GM23338 (cell line): ENCODE results near the gene ULBP2. TPM values are rescaled to one million over a fixed set of nuclear protein-coding genes. Genes with fewer than 3 reads are reported as not detected.

ENCODE experiments used
- ATAC-seq: fragments of 200-7000 bp; cut with Tn5 transposase; 3 replicates; pipeline ENCODE4 v1.9.1; 2020
- DNase-seq: peaks from one replicate; pipeline ENCODE4 v3.0.0-alpha.2; 2015; ENCODE audit warnings: low spot score
- H2AFZ ChIP-seq: fragments of 200-600 bp; sonication (generic); 2 replicates; pipeline ENCODE4 v1.8.0; 2016; ENCODE audit warnings: antibody characterized with exemption, mild to moderate bottlenecking, moderate library complexity
- H3F3A ChIP-seq: fragments of 200-600 bp; sonication (generic); replicated peaks from 2 replicates; pipeline ENCODE4 v1.8.0; 2017; ENCODE audit warnings: antibody characterized with exemption, mixed run types, low read depth
- H3K27ac ChIP-seq: fragments of 200-600 bp; sonication (generic); 2 replicates; pipeline ENCODE4 v1.6.1; 2016; ENCODE audit warnings: low read depth
- H3K27me3 ChIP-seq: fragments of 200-600 bp; sonication (generic); 2 replicates; pipeline ENCODE4 v1.8.0; 2016; ENCODE audit warnings: mild to moderate bottlenecking, mixed run types, moderate library complexity; ENCODE audit not compliant: insufficient read depth
- H3K36me3 ChIP-seq: fragments of 200-600 bp; sonication (generic); 2 replicates; pipeline ENCODE4 v1.8.0; 2016; ENCODE audit warnings: mild to moderate bottlenecking; ENCODE audit not compliant: insufficient read depth
- H3K4me1 ChIP-seq: fragments of 200-600 bp; sonication (generic); 2 replicates; pipeline ENCODE4 v1.8.0; 2016; ENCODE audit warnings: mild to moderate bottlenecking, moderate library complexity; ENCODE audit not compliant: insufficient read depth
- H3K4me2 ChIP-seq: fragments of 200-600 bp; sonication (generic); 2 replicates; pipeline ENCODE4 v1.7.1; 2017; ENCODE audit warnings: mixed run types
- H3K4me3 ChIP-seq: fragments of 200-600 bp; sonication (generic); 2 replicates; pipeline ENCODE4 v1.6.1; 2016; ENCODE audit warnings: mixed run types
- H3K79me2 ChIP-seq: fragments of 200-600 bp; sonication (generic); replicated peaks from 2 replicates; pipeline ENCODE4 v1.8.0; 2017; ENCODE audit warnings: mild to moderate bottlenecking; ENCODE audit not compliant: insufficient read depth
- H3K9me2 ChIP-seq: fragments of 200-600 bp; sonication (generic); 2 replicates; pipeline ENCODE4 v1.8.0; 2017; ENCODE audit not compliant: insufficient read depth
- H4K20me1 ChIP-seq: fragments of 200-600 bp; sonication (generic); replicated peaks from 2 replicates; pipeline ENCODE4 v1.8.0; 2017; ENCODE audit warnings: mild to moderate bottlenecking; ENCODE audit not compliant: insufficient read depth
- H3K27ac Mint-ChIP-seq: 2 replicates; pipeline ENCODE4 v1.8.0; 2020; ENCODE audit warnings: inconsistent platforms, mild to moderate bottlenecking, moderate library complexity, mixed read lengths
- H3K27me3 Mint-ChIP-seq: 3 replicates; pipeline ENCODE4 v1.8.0; 2022; ENCODE audit warnings: low read depth, mild to moderate bottlenecking, moderate library complexity, mixed read lengths, inconsistent platforms; ENCODE audit not compliant: insufficient read depth, poor library complexity
- H3K36me3 Mint-ChIP-seq: 3 replicates; pipeline ENCODE4 v1.8.0; 2021; ENCODE audit warnings: low read depth, mild to moderate bottlenecking, inconsistent platforms, moderate library complexity, mixed read lengths
- H3K4me1 Mint-ChIP-seq: 3 replicates; pipeline ENCODE4 v1.8.0; 2020; ENCODE audit warnings: mild to moderate bottlenecking, inconsistent platforms, mixed read lengths
- H3K4me3 Mint-ChIP-seq: 3 replicates; pipeline ENCODE4 v1.8.0; 2021; ENCODE audit warnings: moderate library complexity, mild to moderate bottlenecking, inconsistent platforms, mixed read lengths
- H3K9me3 Mint-ChIP-seq: 3 replicates; pipeline ENCODE4 v1.8.0; 2020; ENCODE audit warnings: moderate library complexity, mild to moderate bottlenecking, inconsistent platforms, mixed read lengths
- CREB1 ChIP-seq: fragments of 250-450 bp; sonication (Bioruptor Pico); IDR thresholded peaks from 2 replicates; pipeline ENCODE4 v1.5.0; 2020; ENCODE audit warnings: low read depth, mild to moderate bottlenecking, moderate library complexity
- EZH2phosphoT487 ChIP-seq: fragments of 200-600 bp; sonication (generic); IDR thresholded peaks from one replicate; pipeline ENCODE4 v1.8.1; 2018; ENCODE audit warnings: antibody characterized with exemption; ENCODE audit not compliant: unreplicated experiment
- JUNB ChIP-seq: IDR thresholded peaks from one replicate; pipeline ENCODE4 v1.6.1; 2016; ENCODE audit warnings: antibody characterized with exemption; ENCODE audit not compliant: unreplicated experiment
- NANOG ChIP-seq: IDR thresholded peaks from 2 replicates; pipeline ENCODE4 v1.6.1; 2016; ENCODE audit warnings: antibody characterized with exemption, borderline replicate concordance
- POLR2AphosphoS5 ChIP-seq: IDR thresholded peaks from 2 replicates; pipeline ENCODE4 v1.6.1; 2016; ENCODE audit warnings: antibody characterized with exemption, low read depth
- REST ChIP-seq: IDR thresholded peaks from one replicate; pipeline ENCODE4 v1.6.1; 2018; ENCODE audit warnings: antibody characterized with exemption; ENCODE audit not compliant: unreplicated experiment
- polyA plus RNA-seq: library from polyadenylated mRNA; unstranded; fragments of >200 nt; fragmentation: Nextera tagmentation; extraction: Ambion mirVana; gene quantifications from 2 replicates; pipeline ENCODE4 v1.2.1, GENCODE V29; 2016
- total RNA-seq: library from RNA; depleted of rRNA; stranded (reverse); fragments of >200 nt; shearing (Covaris generic); gene quantifications from 2 replicates; pipeline ENCODE4 v1.2.3, GENCODE V29; 2014
- TF ChIP-seq, protein P1 (sequence below), 2 experiments: fragments of 200-600 bp in 1 of 2; sonication (generic) in 1 of 2; conservative IDR thresholded peaks; 2 replicates each; pipeline versions ENCODE4 v1.5.1 to v1.6.1; 2016 to 2017; ENCODE audit warnings: antibody characterized with exemption in 2 of 2, low read depth in 2 of 2, mild to moderate bottlenecking in 2 of 2, moderate library complexity in 1 of 2
- TF ChIP-seq, protein P2 (sequence below): IDR thresholded peaks from 2 replicates; pipeline ENCODE4 v1.6.1; 2016; ENCODE audit warnings: antibody characterized with exemption
- TF ChIP-seq, protein P3 (sequence below): fragments of 250-450 bp; sonication (Bioruptor Pico); IDR thresholded peaks from 2 replicates; pipeline ENCODE4 v1.5.0; 2020; ENCODE audit warnings: mild to moderate bottlenecking, moderate library complexity

Gene ULBP2
- total and polyA plus RNA-seq, 2 experiments from 2014 or later: not detected

GRCh38 chr6:149905371-149905910, 36.4 kb upstream of the ULBP2 start (continued):
- TF ChIP-seq, protein P1, sequence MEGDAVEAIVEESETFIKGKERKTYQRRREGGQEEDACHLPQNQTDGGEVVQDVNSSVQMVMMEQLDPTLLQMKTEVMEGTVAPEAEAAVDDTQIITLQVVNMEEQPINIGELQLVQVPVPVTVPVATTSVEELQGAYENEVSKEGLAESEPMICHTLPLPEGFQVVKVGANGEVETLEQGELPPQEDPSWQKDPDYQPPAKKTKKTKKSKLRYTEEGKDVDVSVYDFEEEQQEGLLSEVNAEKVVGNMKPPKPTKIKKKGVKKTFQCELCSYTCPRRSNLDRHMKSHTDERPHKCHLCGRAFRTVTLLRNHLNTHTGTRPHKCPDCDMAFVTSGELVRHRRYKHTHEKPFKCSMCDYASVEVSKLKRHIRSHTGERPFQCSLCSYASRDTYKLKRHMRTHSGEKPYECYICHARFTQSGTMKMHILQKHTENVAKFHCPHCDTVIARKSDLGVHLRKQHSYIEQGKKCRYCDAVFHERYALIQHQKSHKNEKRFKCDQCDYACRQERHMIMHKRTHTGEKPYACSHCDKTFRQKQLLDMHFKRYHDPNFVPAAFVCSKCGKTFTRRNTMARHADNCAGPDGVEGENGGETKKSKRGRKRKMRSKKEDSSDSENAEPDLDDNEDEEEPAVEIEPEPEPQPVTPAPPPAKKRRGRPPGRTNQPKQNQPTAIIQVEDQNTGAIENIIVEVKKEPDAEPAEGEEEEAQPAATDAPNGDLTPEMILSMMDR (conservative IDR thresholded peaks at IDR 0.05; ENCODE audit: low read depth in 2 of 2): no peak

- no peaks in the 10 kb centered on the region for H3K79me2 ChIP-seq
- no peak overlapping the region for H3K4me3 ChIP-seq
- Mint-ChIP-seq H3K27me3 (peaks cover 5% of the 10 kb centered on the region), H3K4me3 (no peak overlapping the region), H3K4me1 (no peaks in the 10 kb centered on the region; the same call in 2 of the 3 replicates), H3K27ac (no peak overlapping the region), H3K9me3 (peaks cover 38% of the 10 kb centered on the region), H3K36me3 (peaks cover 14% of the 10 kb centered on the region)
- no peaks in the 10 kb centered on the region; the same call in 1 of the 2 replicates for H3K36me3 ChIP-seq
- ATAC-seq: no peak
- no peak overlapping the region for H3K4me2 ChIP-seq
- H3K27me3 ChIP-seq: no peaks in the 10 kb centered on the region
- no peaks in the 10 kb centered on the region for H4K20me1 ChIP-seq
- no peak overlapping the region for H3K27ac ChIP-seq
- no peak for DNase-seq
- H3F3A ChIP-seq: no peaks in the 10 kb centered on the region
- H2AFZ ChIP-seq: no peak overlapping the region
- H3K9me2 ChIP-seq: no peaks in the 10 kb centered on the region
- no peaks in the 10 kb centered on the region for H3K4me1 ChIP-seq
- TF ChIP-seq POLR2AphosphoS5 (no peak), EZH2phosphoT487 (no peak), CREB1 (CRISPR knock-in tag) (no peak), JUNB (no peak), NANOG (no peak), REST (no peak)
- TF ChIP-seq, protein P2, sequence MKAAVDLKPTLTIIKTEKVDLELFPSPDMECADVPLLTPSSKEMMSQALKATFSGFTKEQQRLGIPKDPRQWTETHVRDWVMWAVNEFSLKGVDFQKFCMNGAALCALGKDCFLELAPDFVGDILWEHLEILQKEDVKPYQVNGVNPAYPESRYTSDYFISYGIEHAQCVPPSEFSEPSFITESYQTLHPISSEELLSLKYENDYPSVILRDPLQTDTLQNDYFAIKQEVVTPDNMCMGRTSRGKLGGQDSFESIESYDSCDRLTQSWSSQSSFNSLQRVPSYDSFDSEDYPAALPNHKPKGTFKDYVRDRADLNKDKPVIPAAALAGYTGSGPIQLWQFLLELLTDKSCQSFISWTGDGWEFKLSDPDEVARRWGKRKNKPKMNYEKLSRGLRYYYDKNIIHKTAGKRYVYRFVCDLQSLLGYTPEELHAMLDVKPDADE: no peak
- TF ChIP-seq, protein P3, sequence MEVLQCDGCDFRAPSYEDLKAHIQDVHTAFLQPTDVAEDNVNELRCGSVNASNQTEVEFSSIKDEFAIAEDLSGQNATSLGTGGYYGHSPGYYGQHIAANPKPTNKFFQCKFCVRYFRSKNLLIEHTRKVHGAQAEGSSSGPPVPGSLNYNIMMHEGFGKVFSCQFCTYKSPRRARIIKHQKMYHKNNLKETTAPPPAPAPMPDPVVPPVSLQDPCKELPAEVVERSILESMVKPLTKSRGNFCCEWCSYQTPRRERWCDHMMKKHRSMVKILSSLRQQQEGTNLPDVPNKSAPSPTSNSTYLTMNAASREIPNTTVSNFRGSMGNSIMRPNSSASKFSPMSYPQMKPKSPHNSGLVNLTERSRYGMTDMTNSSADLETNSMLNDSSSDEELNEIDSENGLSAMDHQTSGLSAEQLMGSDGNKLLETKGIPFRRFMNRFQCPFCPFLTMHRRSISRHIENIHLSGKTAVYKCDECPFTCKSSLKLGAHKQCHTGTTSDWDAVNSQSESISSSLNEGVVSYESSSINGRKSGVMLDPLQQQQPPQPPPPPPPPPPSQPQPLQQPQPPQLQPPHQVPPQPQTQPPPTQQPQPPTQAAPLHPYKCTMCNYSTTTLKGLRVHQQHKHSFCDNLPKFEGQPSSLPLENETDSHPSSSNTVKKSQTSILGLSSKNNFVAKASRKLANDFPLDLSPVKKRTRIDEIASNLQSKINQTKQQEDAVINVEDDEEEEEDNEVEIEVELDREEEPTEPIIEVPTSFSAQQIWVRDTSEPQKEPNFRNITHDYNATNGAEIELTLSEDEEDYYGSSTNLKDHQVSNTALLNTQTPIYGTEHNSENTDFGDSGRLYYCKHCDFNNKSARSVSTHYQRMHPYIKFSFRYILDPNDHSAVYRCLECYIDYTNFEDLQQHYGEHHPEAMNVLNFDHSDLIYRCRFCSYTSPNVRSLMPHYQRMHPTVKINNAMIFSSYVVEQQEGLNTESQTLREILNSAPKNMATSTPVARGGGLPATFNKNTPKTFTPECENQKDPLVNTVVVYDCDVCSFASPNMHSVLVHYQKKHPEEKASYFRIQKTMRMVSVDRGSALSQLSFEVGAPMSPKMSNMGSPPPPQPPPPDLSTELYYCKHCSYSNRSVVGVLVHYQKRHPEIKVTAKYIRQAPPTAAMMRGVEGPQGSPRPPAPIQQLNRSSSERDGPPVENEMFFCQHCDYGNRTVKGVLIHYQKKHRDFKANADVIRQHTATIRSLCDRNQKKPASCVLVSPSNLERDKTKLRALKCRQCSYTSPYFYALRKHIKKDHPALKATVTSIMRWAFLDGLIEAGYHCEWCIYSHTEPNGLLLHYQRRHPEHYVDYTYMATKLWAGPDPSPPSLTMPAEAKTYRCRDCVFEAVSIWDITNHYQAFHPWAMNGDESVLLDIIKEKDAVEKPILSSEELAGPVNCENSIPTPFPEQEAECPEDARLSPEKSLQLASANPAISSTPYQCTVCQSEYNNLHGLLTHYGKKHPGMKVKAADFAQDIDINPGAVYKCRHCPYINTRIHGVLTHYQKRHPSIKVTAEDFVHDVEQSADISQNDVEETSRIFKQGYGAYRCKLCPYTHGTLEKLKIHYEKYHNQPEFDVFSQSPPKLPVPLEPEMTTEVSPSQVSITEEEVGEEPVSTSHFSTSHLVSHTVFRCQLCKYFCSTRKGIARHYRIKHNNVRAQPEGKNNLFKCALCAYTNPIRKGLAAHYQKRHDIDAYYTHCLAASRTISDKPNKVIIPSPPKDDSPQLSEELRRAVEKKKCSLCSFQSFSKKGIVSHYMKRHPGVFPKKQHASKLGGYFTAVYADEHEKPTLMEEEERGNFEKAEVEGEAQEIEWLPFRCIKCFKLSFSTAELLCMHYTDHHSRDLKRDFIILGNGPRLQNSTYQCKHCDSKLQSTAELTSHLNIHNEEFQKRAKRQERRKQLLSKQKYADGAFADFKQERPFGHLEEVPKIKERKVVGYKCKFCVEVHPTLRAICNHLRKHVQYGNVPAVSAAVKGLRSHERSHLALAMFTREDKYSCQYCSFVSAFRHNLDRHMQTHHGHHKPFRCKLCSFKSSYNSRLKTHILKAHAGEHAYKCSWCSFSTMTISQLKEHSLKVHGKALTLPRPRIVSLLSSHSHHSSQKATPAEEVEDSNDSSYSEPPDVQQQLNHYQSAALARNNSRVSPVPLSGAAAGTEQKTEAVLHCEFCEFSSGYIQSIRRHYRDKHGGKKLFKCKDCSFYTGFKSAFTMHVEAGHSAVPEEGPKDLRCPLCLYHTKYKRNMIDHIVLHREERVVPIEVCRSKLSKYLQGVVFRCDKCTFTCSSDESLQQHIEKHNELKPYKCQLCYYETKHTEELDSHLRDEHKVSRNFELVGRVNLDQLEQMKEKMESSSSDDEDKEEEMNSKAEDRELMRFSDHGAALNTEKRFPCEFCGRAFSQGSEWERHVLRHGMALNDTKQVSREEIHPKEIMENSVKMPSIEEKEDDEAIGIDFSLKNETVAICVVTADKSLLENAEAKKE (CRISPR knock-in tag): no peak
- TF ChIP-seq, protein P1 (conservative IDR thresholded peaks at IDR 0.05; ENCODE audit: low read depth in 2 of 2): no peak
These were observed 35.9 kb upstream of the ULBP2 start for GRCh38 chr6:149905911-149906371.
